ENCODE data around the gene LBHD2. TPM values are rescaled to one million over a fixed set of nuclear protein-coding genes. Genes with fewer than 3 reads are reported as not detected.

Gene LBHD2
- total RNA-seq, 1 donor, result not detected

GRCh38 chr14:103073876-103074728 is 9.9 kb upstream of the LBHD2 start:
- TF ChIP-seq CTCF (IDR thresholded peaks at IDR 0.05; ENCODE audit: insufficient read depth, low read length), result no peak
- DNase-seq (ENCODE audit: low read depth), result peak; percentile 44

GRCh38 chr14:103074729-103075367 is 9.2 kb upstream of the LBHD2 start:
- peak overlapping the region; percentile 59 for H3K4me3 ChIP-seq (ENCODE audit: low read depth, low read length)

More at GRCh38 chr14:103073876-103074728, 9.9 kb upstream of the LBHD2 start:
- H3K4me3 ChIP-seq (ENCODE audit: low read depth, low read length), result no peak overlapping the region

GRCh38 chr14:103078420-103078749 is 5.6 kb upstream of the LBHD2 start:
- H3K4me3 ChIP-seq (ENCODE audit: low read depth, low read length), result no peak overlapping the region
- peak; percentile 90 for TF ChIP-seq CTCF (IDR thresholded peaks at IDR 0.05; ENCODE audit: insufficient read depth, low read length)
- DNase-seq (ENCODE audit: low read depth), result peak; percentile 79

More at GRCh38 chr14:103074729-103075367, 9.2 kb upstream of the LBHD2 start:
- no peak for TF ChIP-seq CTCF (IDR thresholded peaks at IDR 0.05; ENCODE audit: insufficient read depth, low read length)
- peak; percentile 36 for DNase-seq (ENCODE audit: low read depth)

GRCh38 chr14:103078860-103079587 is 5.0 kb upstream of the LBHD2 start:
- no peak overlapping the region for H3K4me3 ChIP-seq (ENCODE audit: low read depth, low read length)

GRCh38 chr14:103081951-103082350 is 2.1 kb upstream of the LBHD2 start:
- no peak for TF ChIP-seq CTCF (IDR thresholded peaks at IDR 0.05; ENCODE audit: insufficient read depth, low read length)

More at GRCh38 chr14:103078860-103079587, 5.0 kb upstream of the LBHD2 start:
- no peak for DNase-seq (ENCODE audit: low read depth)
- no peak for TF ChIP-seq CTCF (IDR thresholded peaks at IDR 0.05; ENCODE audit: insufficient read depth, low read length)

GRCh38 chr14:103085106-103086091 is 1.4 kb downstream of the LBHD2 start:
- H3K4me3 ChIP-seq (ENCODE audit: low read depth, low read length), result no peak overlapping the region
- no peak for DNase-seq (ENCODE audit: low read depth)
- peak; percentile 26 for TF ChIP-seq CTCF (IDR thresholded peaks at IDR 0.05; ENCODE audit: insufficient read depth, low read length)

More at GRCh38 chr14:103081951-103082350, 2.1 kb upstream of the LBHD2 start:
- no peak overlapping the region for H3K4me3 ChIP-seq (ENCODE audit: low read depth, low read length)
- DNase-seq (ENCODE audit: low read depth), result no peak

Measured in fibroblast of the aortic adventitia (primary cell).